A549 (cell line): ENCODE measurements around the gene LRFN2. TPM values are rescaled to one million over a fixed set of nuclear protein-coding genes. Genes with fewer than 3 reads are reported as not detected.

ENCODE experiments used
- ATAC-seq, 2 experiments: fragments of 200-7000 bp in 1 of 2; fragments of >200 bp in 1 of 2; cut with Nextera tagmentation in 1 of 2; cut with Tn5 transposase in 1 of 2; 3 replicates each; pipeline versions ENCODE4 v1.8.0 to v1.9.1; 2018 to 2020; ENCODE audit warnings: mild to moderate bottlenecking in 1 of 2, moderate library complexity in 1 of 2
- CTCF ChIA-PET: fragments of 300-600 bp; sonication (Branson Sonifier 250); formaldehyde crosslinking; extraction: SDS; loops from one replicate; lab custom pipeline; 2021; ENCODE audit warnings: antibody characterized with exemption, inconsistent platforms; lab: Yijun Ruan, JAX
- POLR2A ChIA-PET: fragments of 350-600 bp; formaldehyde crosslinking; extraction: SDS; loops from one replicate; lab custom pipeline; 2021; ENCODE audit warnings: antibody characterized with exemption, inconsistent platforms; lab: Yijun Ruan, JAX
- DNase-seq, 2 experiments: peaks; one replicate each; pipeline versions ENCODE4 v3.0.0 to v3.0.0-alpha.2; 2011 to 2016; ENCODE audit warnings: low read depth in 1 of 2, low spot score in 1 of 2
- FAIRE-seq: peaks from 2 replicates; lab custom pipeline; 2011; peaks lifted over from hg19 to GRCh38; lab: Jason Lieb, UNC
- H3K27ac ChIP-seq, 2 experiments: fragments of >200 bp; sonication (Bioruptor Twin); formaldehyde crosslinking; 3 replicates each; pipeline ENCODE4 v1.5.1; 2016 to 2017
- H3K4me1 ChIP-seq: fragments of >200 bp; sonication (Bioruptor Twin); formaldehyde crosslinking; 3 replicates; pipeline ENCODE4 v1.6.1; 2016
- H3K4me2 ChIP-seq: fragments of >200 bp; sonication (Bioruptor Twin); formaldehyde crosslinking; 3 replicates; pipeline ENCODE4 v1.6.1; 2016
- H3K4me3 ChIP-seq: fragments of >200 bp; sonication (Bioruptor Twin); formaldehyde crosslinking; 3 replicates; pipeline ENCODE4 v1.5.1; 2016
- H3K9me3 ChIP-seq: fragments of >200 bp; sonication (Bioruptor Twin); formaldehyde crosslinking; 3 replicates; pipeline ENCODE4 v1.6.1; 2016
- BHLHE40 ChIP-seq: IDR thresholded peaks from 2 replicates; pipeline ENCODE4 v1.6.1; 2012; ENCODE audit warnings: low read depth, low read length, inconsistent platforms
- CEBPB ChIP-seq, 2 experiments: fragments of >200 bp in 1 of 2; sonication (Bioruptor Twin) in 1 of 2; formaldehyde crosslinking in 1 of 2; IDR thresholded peaks; 2 replicates each; pipeline ENCODE4 v1.6.1; 2012 to 2016
- CHD2 ChIP-seq: fragments of 150-350 bp; IDR thresholded peaks from 2 replicates; pipeline ENCODE4 v1.6.1; 2014; ENCODE audit warnings: low read length; ENCODE audit not compliant: partially characterized antibody
- EHF ChIP-seq: fragments of 250-450 bp; sonication (Bioruptor Pico); IDR thresholded peaks from 2 replicates; pipeline ENCODE4 v1.5.0; 2020; ENCODE audit warnings: mild to moderate bottlenecking
- EP300 ChIP-seq, 2 experiments: fragments of >200 bp; sonication (Bioruptor Twin); formaldehyde crosslinking; IDR thresholded peaks; 2 replicates in 1 of 2; 3 replicates in 1 of 2; pipeline ENCODE4 v1.6.1; 2016 to 2017
- FOSB ChIP-seq: fragments of 250-450 bp; sonication (Bioruptor Pico); IDR thresholded peaks from 2 replicates; pipeline ENCODE4 v1.5.0; 2020; ENCODE audit warnings: mild to moderate bottlenecking, moderate library complexity
- HOXA7 ChIP-seq: fragments of 250-450 bp; sonication (Bioruptor Pico); IDR thresholded peaks from 2 replicates; pipeline ENCODE4 v1.5.0; 2020; ENCODE audit warnings: mild to moderate bottlenecking, moderate library complexity
- HOXB13 ChIP-seq: fragments of 250-450 bp; sonication (Bioruptor Pico); IDR thresholded peaks from 2 replicates; pipeline ENCODE4 v1.5.0; 2020; ENCODE audit warnings: low read depth, mild to moderate bottlenecking, moderate library complexity
- JUN ChIP-seq, 2 experiments: fragments of >200 bp; sonication (Bioruptor Twin); formaldehyde crosslinking; IDR thresholded peaks; 2 replicates in 1 of 2; 3 replicates in 1 of 2; pipeline ENCODE4 v1.6.1; 2016 to 2017
- MAZ ChIP-seq: fragments of 150-350 bp; IDR thresholded peaks from 2 replicates; pipeline ENCODE4 v1.6.1; 2014; ENCODE audit warnings: antibody characterized with exemption, low read depth, low read length, borderline replicate concordance
- NFE2L2 ChIP-seq: fragments of 150-350 bp; conservative IDR thresholded peaks from 2 replicates; pipeline ENCODE4 v1.6.1; 2014; ENCODE audit warnings: low read length
- NPAS2 ChIP-seq: fragments of 250-450 bp; sonication (Bioruptor Pico); IDR thresholded peaks from 2 replicates; pipeline ENCODE4 v1.8.0; 2022; ENCODE audit warnings: mild to moderate bottlenecking, moderate library complexity, borderline replicate concordance
- PHF8 ChIP-seq: fragments of 200-600 bp; sonication (generic); IDR thresholded peaks from 2 replicates; pipeline ENCODE4 v1.6.1; 2016; ENCODE audit warnings: low read depth, mild to moderate bottlenecking, antibody characterized with exemption, moderate library complexity, borderline replicate concordance
- RARB ChIP-seq: fragments of 250-450 bp; sonication (Bioruptor Pico); IDR thresholded peaks from 2 replicates; pipeline ENCODE4 v1.8.0; 2021; ENCODE audit warnings: mild to moderate bottlenecking, moderate library complexity
- REST ChIP-seq: fragments of 200-600 bp; sonication (generic); IDR thresholded peaks from 2 replicates; pipeline ENCODE4 v1.6.1; 2016; ENCODE audit warnings: antibody characterized with exemption, mild to moderate bottlenecking, moderate library complexity
- RFX5 ChIP-seq: fragments of 450-650 bp; IDR thresholded peaks from 2 replicates; pipeline ENCODE4 v1.7.1; 2014; ENCODE audit warnings: antibody characterized with exemption, mild to moderate bottlenecking, moderate library complexity
- SMC3 ChIP-seq: fragments of >200 bp; sonication (Bioruptor Twin); formaldehyde crosslinking; IDR thresholded peaks from 3 replicates; pipeline ENCODE4 v1.6.1; 2018; ENCODE audit warnings: inconsistent platforms
- TP53 ChIP-seq: fragments of 250-450 bp; sonication (Bioruptor Pico); IDR thresholded peaks from 2 replicates; pipeline ENCODE4 v1.5.0; 2021; ENCODE audit warnings: mild to moderate bottlenecking, moderate library complexity
- WGBS: methylation state at CpG from one replicate; pipeline ENCODE4 v1.1.6; 2017; ENCODE audit errors: missing lambda C conversion rate; 5-methylcytosine and 5-hydroxymethylcytosine counted together
- polyA plus RNA-seq, 4 experiments: library from polyadenylated mRNA; depleted of rRNA in 3 of 4; stranded (reverse); fragments of >200 nt; fragmentation: RNase III in 1 of 4; extraction: RNeasy Plus Mini Kit Qiagen cat#74134 plus additional on column Dnase treatment in 1 of 4; gene quantifications; 2 replicates in 3 of 4; 3 replicates in 1 of 4; pipeline ENCODE4 v1.2.3, GENCODE V29; 2011 to 2017
- small RNA-seq, 6 experiments: library from RNA; depleted of rRNA; stranded (forward); fragments of <200 nt; gene quantifications; one replicate each; pipeline ENCODE3, GENCODE V24; 2012

The LRFN2 gene
- polyA plus RNA-seq, 2 of the 4 experiments (the other 2 are of a cell fraction): not detected

DNA sequence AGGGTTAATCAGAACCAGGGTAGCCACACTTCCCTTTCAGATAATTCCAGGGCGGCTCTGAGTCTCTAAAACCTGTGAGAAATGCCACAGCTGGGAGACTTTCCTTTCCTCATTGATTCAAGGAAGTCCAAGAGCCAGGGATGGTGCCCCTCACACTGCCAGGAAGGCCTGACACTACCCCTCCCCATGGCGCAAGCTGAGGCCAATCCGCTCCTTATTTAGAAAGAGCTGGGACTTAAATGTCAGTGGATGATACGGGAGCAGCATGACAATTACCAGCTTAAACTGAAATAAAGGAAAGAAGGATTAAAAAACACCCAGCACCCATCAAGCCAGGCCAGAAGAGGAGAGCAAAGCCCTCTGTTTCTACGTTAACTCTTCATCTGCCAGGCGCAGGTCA, 244.4 kb downstream of the LRFN2 start:
- CTCF ChIA-PET: interaction anchor here (0.6 to 2.0 kb wide), 2 partner anchors 9 to 589 kb away, joined by 3 to 7 read pairs; no protein-coding TSS in a partner anchor

GRCh38 chr6:40341726-40342125, 245.4 kb downstream of the LRFN2 start:
- ChIA-PET POLR2A (no interaction called here), CTCF (no interaction called here)
- ATAC-seq (no peak), DNase-seq (no peak), FAIRE-seq (no peak)
- 90% methylated on average over 1 of the region's 1 CpG for WGBS
- Histone ChIP-seq H3K4me2 (no peak overlapping the region), H3K27ac (no peak overlapping the region), H3K9me3 (no peaks in the 10 kb centered on the region), H3K4me3 (no peak overlapping the region), H3K4me1 (no peaks in the 10 kb centered on the region)
- TF ChIP-seq NFE2L2 (no peak), CHD2 (no peak), CEBPB (IDR thresholded peaks at IDR 0.05) (no peak), FOSB (CRISPR knock-in tag) (no peak), EP300 (IDR thresholded peaks at IDR 0.05) (no peak), REST (no peak), BHLHE40 (no peak), MAZ (no peak), PHF8 (no peak), HOXB13 (CRISPR knock-in tag) (no peak), NPAS2 (CRISPR knock-in tag) (no peak), JUN (IDR thresholded peaks at IDR 0.05) (no peak), RFX5 (no peak), HOXA7 (CRISPR knock-in tag) (no peak), SMC3 (no peak), RARB (CRISPR knock-in tag) (no peak)

More for the DNA sequence above, 244.4 kb downstream of the LRFN2 start:
- TF ChIP-seq TP53 (CRISPR knock-in tag): no peak
- no peak for TF ChIP-seq PHF8
- no peak for TF ChIP-seq EHF (CRISPR knock-in tag)
- no peak for TF ChIP-seq BHLHE40
- Histone ChIP-seq H3K4me2 (no peak overlapping the region), H3K9me3 (no peaks in the 10 kb centered on the region), H3K27ac (no peak overlapping the region), H3K4me1 (no peaks in the 10 kb centered on the region), H3K4me3 (no peak overlapping the region)
- POLR2A ChIA-PET: no interaction called here
- 43% methylated on average over 6 of the region's 6 CpGs for WGBS
- ATAC-seq: no peak
- no peak for FAIRE-seq
- no peak for DNase-seq

Small RNAs within 50 kb of the gene (small RNA-seq; reads per million reads assigned to genes)
- 0 reads per million in 6 experiments for gene RNU6-250P
